Measurements from ENCODE around the gene CCR3. TPM values are rescaled to one million over a fixed set of nuclear protein-coding genes. Genes with fewer than 3 reads are reported as not detected.

Gene CCR3
- polyA plus RNA-seq, 1 donor (not counting 4 experiments of a cell fraction or from before 2014, with no cell fraction given): 0.16 TPM

DNA sequence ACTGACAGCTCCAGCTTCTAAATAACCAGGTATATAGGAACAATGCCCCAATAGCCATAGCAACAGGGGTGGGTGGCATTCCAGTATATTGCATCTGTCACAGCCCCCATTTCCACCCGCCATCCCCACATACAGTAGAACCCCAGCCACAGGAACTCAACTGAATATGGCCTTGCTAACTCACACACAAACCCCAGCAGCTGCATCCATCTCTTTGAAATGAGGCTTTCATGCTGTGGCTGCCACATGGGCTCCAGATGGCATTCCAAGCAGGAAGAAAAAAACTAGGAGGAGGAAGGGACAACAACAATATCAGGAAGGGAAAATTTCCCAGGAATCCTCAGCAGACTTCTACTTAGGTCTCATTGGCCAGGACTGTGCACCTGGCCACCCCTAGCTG, 54.6 kb downstream of the CCR3 start:
- Histone ChIP-seq H3K4me2 (ENCODE audit: control insufficient read depth, extremely low read depth, insufficient read depth, low read depth, low read length) (no peak overlapping the region), H3K9me1 (ENCODE audit: control insufficient read depth, extremely low read depth, insufficient read depth, low read length) (no peaks in the 10 kb centered on the region), H3K4me1 (ENCODE audit: control insufficient read depth, extremely low read depth, insufficient read depth, low read length) (peaks cover 18% of the 10 kb centered on the region), H2AFZ (ENCODE audit: control insufficient read depth, low read length) (no peak overlapping the region), H3K9me3 (ENCODE audit: control insufficient read depth, low read depth, low read length) (no peaks in the 10 kb centered on the region), H3K4me3 (ENCODE audit: control insufficient read depth in 2 of 3, extremely low read depth in 1 of 3, insufficient read depth in 2 of 3, low read depth in 1 of 3, low read length in 3 of 3) (no peak overlapping the region), H3K9ac (ENCODE audit: control insufficient read depth, extremely low read depth, insufficient read depth, low read length) (no peak overlapping the region), H3K27ac (ENCODE audit: control insufficient read depth, insufficient read depth, low read length) (no peak overlapping the region), H3K27me3 (ENCODE audit: control insufficient read depth, extremely low read depth, insufficient read depth, low read length) (no peaks in the 10 kb centered on the region), H3K79me2 (ENCODE audit: control insufficient read depth, insufficient read depth, low read length) (no peaks in the 10 kb centered on the region), H3K36me3 (ENCODE audit: control insufficient read depth in 2 of 2, extremely low read depth in 1 of 2, insufficient read depth in 2 of 2, low read length in 2 of 2) (no peaks in the 10 kb centered on the region), H4K20me1 (ENCODE audit: control insufficient read depth, extremely low read depth, insufficient read depth, low read length) (no peaks in the 10 kb centered on the region)
- TF ChIP-seq EZH2 (IDR thresholded peaks at IDR 0.05; ENCODE audit: low read length): no peak
- no peak for TF ChIP-seq CTCF (optimal IDR thresholded peaks at IDR 0.05 in 1 of 3, IDR thresholded peaks at IDR 0.05 in 1 of 3, conservative IDR thresholded peaks at IDR 0.05 in 1 of 3; ENCODE audit: extremely low read depth in 1 of 3, insufficient read depth in 2 of 3, low read length in 3 of 3)
- FAIRE-seq (no peak), DNase-seq (ENCODE audit: low read depth, low spot score) (no peak)
- dilution Hi-C loops (cut with MboI; ENCODE audit: extremely low pct_ligation_motif_present, low sequenced_read_pairs): no loop called here

DNA sequence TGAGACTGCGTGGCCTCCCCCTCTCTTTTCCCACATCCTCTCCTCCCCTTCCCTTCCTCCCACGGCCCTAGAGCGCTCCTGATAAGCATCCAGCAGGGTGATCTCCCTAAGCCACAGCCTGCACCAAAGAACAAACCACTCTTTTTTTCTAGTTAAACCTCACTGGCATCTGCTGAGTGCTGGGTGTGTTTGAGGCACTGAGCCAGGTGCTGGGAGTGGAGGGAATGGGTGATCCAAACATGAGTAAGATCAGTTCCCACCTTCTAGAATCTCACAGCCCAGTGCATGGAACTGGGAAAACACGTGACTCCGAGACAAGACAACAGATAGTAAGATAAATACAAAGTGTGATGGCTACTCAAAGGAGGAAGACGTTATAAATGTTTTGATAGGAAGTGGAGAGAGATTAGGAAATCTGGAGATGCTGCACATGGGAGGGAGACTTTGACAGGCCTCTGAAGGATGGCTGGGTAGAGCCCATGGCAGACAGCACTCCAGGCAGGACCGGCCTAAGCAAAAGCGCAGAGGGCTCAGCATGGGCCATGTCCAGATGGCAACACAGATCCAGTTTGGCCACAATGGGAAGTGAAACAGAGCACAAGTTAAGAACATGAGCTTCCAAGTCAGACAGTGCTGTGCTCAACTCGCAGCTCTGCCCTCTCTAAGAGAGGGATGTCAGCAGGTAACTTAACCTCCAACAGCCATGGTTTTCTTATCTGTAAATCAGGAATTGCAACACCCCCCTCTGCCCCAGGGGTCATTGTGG, 55.6 kb downstream of the CCR3 start:
- H3K9ac ChIP-seq (ENCODE audit: control insufficient read depth, extremely low read depth, insufficient read depth, low read length): no peak overlapping the region
- H3K79me2 ChIP-seq (ENCODE audit: control insufficient read depth, insufficient read depth, low read length): no peaks in the 10 kb centered on the region
- peak overlapping the region; percentile 17 for H2AFZ ChIP-seq (ENCODE audit: control insufficient read depth, low read length)
- no peak overlapping the region for H3K4me3 ChIP-seq (ENCODE audit: control insufficient read depth in 2 of 3, extremely low read depth in 1 of 3, insufficient read depth in 2 of 3, low read depth in 1 of 3, low read length in 3 of 3)
- no peaks in the 10 kb centered on the region for H3K9me1 ChIP-seq (ENCODE audit: control insufficient read depth, extremely low read depth, insufficient read depth, low read length)
- H3K4me1 ChIP-seq (ENCODE audit: control insufficient read depth, extremely low read depth, insufficient read depth, low read length): peaks cover 18% of the 10 kb centered on the region
- DNase-seq (ENCODE audit: low read depth, low spot score) (peak; percentile 83), FAIRE-seq (peak; percentile 90)
- no peaks in the 10 kb centered on the region for H3K27me3 ChIP-seq (ENCODE audit: control insufficient read depth, extremely low read depth, insufficient read depth, low read length)
- no peaks in the 10 kb centered on the region for H3K36me3 ChIP-seq (ENCODE audit: control insufficient read depth in 2 of 2, extremely low read depth in 1 of 2, insufficient read depth in 2 of 2, low read length in 2 of 2)
- H3K4me2 ChIP-seq (ENCODE audit: control insufficient read depth, extremely low read depth, insufficient read depth, low read depth, low read length): peak overlapping the region; percentile 34
- dilution Hi-C loops (cut with MboI; ENCODE audit: extremely low pct_ligation_motif_present, low sequenced_read_pairs): no loop called here
- peak overlapping the region; percentile 30 for H3K27ac ChIP-seq (ENCODE audit: control insufficient read depth, insufficient read depth, low read length)
- no peaks in the 10 kb centered on the region for H3K9me3 ChIP-seq (ENCODE audit: control insufficient read depth, low read depth, low read length)
- TF ChIP-seq EZH2 (IDR thresholded peaks at IDR 0.05; ENCODE audit: low read length): no peak
- no peak for TF ChIP-seq CTCF (optimal IDR thresholded peaks at IDR 0.05 in 1 of 3, IDR thresholded peaks at IDR 0.05 in 1 of 3, conservative IDR thresholded peaks at IDR 0.05 in 1 of 3; ENCODE audit: extremely low read depth in 1 of 3, insufficient read depth in 2 of 3, low read length in 3 of 3)
- no peaks in the 10 kb centered on the region for H4K20me1 ChIP-seq (ENCODE audit: control insufficient read depth, extremely low read depth, insufficient read depth, low read length)
